Vagina (tissue), 2 donors: ENCODE data around the gene DNAJA2. TPM values are rescaled to one million over a fixed set of nuclear protein-coding genes. Genes with fewer than 3 reads are reported as not detected.

Source experiments
- DNase-seq, 2 donors: peaks; one replicate each; pipeline ENCODE4 v3.0.0-alpha.2; 2017; ENCODE audit errors: extremely low spot score in 2 of 2
- H3K27ac ChIP-seq: fragments of 200-600 bp; sonication (generic); one replicate; pipeline ENCODE4 v1.5.1; 2019
- H3K27me3 ChIP-seq: fragments of 200-600 bp; sonication (generic); one replicate; pipeline ENCODE4 v1.5.1; 2019
- H3K36me3 ChIP-seq, 2 donors: fragments of 200-600 bp; sonication (generic); one replicate each; pipeline ENCODE4 v1.5.1; 2017 to 2019
- H3K4me1 ChIP-seq: fragments of 200-600 bp; sonication (generic); one replicate; pipeline ENCODE4 v1.5.1; 2019
- H3K4me3 ChIP-seq, 2 donors: fragments of 200-600 bp; sonication (generic); 1 replicate in 1 of 2; 2 replicates in 1 of 2; pipeline ENCODE4 v1.5.1; 2016 to 2019
- H3K9me3 ChIP-seq: fragments of 200-600 bp; sonication (generic); one replicate; pipeline ENCODE4 v1.5.1; 2019
- POLR2A ChIP-seq, 2 donors: fragments of 450-650 bp; IDR thresholded peaks; one replicate each; pipeline ENCODE4 v1.6.1; 2017; ENCODE audit warnings: antibody characterized with exemption in 2 of 2, mild to moderate bottlenecking in 2 of 2, moderate library complexity in 2 of 2
- POLR2AphosphoS5 ChIP-seq, 2 donors: sonication (generic); formaldehyde crosslinking; IDR thresholded peaks; one replicate each; pipeline ENCODE4 v1.9.0; 2017; ENCODE audit warnings: antibody characterized with exemption in 2 of 2, mild to moderate bottlenecking in 2 of 2, low read depth in 1 of 2; ENCODE audit not compliant: insufficient read depth in 1 of 2
- intact Hi-C: fragments of 100-400 bp; cut with DNase I; formaldehyde crosslinking; loops from one replicate; pipeline ENCODE4 v1.15.1; 2023
- total RNA-seq: library from RNA; depleted of rRNA; stranded (reverse); fragments of >200 nt; gene quantifications from one replicate; pipeline ENCODE4 v1.2.3, GENCODE V29; 2016
- TF ChIP-seq, protein P1 (sequence below), 3 experiments: fragments of 450-650 bp in 2 of 3; fragments of 200-600 bp in 1 of 3; sonication (generic) in 1 of 3; IDR thresholded peaks; one replicate each; pipeline ENCODE4 v1.5.1; 2017 to 2019; ENCODE audit warnings: antibody characterized with exemption in 3 of 3, mild to moderate bottlenecking in 2 of 3, moderate library complexity in 2 of 3

The DNAJA2 gene
- total RNA-seq, 1 donor from 2014 or later: 38.3 TPM

DNA sequence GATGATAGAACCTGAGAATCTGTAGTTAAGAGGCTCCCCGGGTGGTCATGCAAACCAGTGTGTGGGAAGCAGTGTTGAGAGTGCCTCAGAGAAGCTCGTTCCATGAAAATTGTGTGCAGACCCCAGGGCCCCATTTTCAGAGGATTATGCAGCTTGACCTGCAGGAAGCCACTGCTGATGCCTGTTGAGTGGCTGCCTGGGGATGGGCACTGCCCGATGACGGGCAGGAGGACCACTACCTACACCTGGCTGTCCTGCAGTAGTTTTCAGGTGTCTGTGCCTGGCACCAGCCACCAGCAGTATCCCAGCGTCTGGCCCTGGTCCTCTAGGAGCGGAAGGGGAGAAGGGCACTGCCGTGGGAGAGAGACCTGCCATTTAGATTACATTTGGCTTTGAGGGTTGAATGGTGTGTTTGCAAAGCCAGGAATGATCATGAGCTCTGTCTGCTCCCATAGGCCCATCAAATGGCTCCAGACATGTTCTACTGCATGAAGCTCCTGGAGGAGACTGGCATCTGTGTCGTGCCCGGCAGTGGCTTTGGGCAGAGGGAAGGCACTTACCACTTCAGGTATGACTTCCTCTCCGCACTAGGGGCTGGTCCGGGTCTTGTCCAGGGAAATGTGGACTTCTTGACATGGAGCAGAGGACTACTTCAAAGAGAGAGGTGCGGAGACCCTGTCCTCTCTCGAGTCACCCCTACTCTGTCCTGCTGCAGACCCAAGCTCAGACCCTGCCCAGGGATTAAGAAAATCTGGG, 46.8 kb downstream of the DNAJA2 start:
- Histone ChIP-seq H3K27me3 (no peaks in the 10 kb centered on the region), H3K4me3 (no peak overlapping the region), H3K9me3 (no peaks in the 10 kb centered on the region), H3K4me1 (peaks cover 7% of the 10 kb centered on the region), H3K27ac (no peak overlapping the region), H3K36me3 (no peaks in the 10 kb centered on the region)
- DNase-seq: no peak
- intact Hi-C loops: no loop called here
- TF ChIP-seq POLR2AphosphoS5 (IDR thresholded peaks at IDR 0.05; ENCODE audit: insufficient read depth in 1 of 2, low read depth in 1 of 2) (no peak), POLR2A (IDR thresholded peaks at IDR 0.05) (no peak)
- TF ChIP-seq, protein P1, sequence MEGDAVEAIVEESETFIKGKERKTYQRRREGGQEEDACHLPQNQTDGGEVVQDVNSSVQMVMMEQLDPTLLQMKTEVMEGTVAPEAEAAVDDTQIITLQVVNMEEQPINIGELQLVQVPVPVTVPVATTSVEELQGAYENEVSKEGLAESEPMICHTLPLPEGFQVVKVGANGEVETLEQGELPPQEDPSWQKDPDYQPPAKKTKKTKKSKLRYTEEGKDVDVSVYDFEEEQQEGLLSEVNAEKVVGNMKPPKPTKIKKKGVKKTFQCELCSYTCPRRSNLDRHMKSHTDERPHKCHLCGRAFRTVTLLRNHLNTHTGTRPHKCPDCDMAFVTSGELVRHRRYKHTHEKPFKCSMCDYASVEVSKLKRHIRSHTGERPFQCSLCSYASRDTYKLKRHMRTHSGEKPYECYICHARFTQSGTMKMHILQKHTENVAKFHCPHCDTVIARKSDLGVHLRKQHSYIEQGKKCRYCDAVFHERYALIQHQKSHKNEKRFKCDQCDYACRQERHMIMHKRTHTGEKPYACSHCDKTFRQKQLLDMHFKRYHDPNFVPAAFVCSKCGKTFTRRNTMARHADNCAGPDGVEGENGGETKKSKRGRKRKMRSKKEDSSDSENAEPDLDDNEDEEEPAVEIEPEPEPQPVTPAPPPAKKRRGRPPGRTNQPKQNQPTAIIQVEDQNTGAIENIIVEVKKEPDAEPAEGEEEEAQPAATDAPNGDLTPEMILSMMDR (IDR thresholded peaks at IDR 0.05): no peak

DNA sequence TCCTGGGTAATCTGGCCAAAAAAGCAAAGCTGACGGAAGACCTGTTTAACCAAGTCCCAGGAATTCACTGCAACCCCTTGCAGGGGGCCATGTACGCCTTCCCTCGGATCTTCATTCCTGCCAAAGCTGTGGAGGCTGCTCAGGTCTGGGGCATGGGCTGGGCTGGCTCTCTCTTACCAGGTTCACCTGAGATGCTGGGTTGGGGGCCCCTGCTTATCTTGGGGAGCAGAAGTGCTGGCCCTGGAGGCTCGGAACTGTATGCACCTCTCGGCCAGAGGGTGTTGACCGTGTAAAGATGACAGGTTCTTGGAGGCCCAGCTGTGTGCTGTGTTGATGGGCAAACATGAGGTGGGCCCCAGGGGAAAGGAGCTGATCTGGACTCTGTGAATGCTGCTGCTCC, 49.1 kb downstream of the DNAJA2 start:
- Histone ChIP-seq H3K9me3 (no peaks in the 10 kb centered on the region), H3K4me3 (no peak overlapping the region), H3K27ac (no peak overlapping the region), H3K27me3 (no peaks in the 10 kb centered on the region), H3K4me1 (peaks cover 7% of the 10 kb centered on the region), H3K36me3 (no peaks in the 10 kb centered on the region)
- DNase-seq: no peak
- intact Hi-C loops: no loop called here
- TF ChIP-seq POLR2A (IDR thresholded peaks at IDR 0.05): no peak
- no peak for TF ChIP-seq POLR2AphosphoS5 (IDR thresholded peaks at IDR 0.05; ENCODE audit: insufficient read depth in 1 of 2, low read depth in 1 of 2)
- TF ChIP-seq, protein P1 (IDR thresholded peaks at IDR 0.05): no peak

DNA sequence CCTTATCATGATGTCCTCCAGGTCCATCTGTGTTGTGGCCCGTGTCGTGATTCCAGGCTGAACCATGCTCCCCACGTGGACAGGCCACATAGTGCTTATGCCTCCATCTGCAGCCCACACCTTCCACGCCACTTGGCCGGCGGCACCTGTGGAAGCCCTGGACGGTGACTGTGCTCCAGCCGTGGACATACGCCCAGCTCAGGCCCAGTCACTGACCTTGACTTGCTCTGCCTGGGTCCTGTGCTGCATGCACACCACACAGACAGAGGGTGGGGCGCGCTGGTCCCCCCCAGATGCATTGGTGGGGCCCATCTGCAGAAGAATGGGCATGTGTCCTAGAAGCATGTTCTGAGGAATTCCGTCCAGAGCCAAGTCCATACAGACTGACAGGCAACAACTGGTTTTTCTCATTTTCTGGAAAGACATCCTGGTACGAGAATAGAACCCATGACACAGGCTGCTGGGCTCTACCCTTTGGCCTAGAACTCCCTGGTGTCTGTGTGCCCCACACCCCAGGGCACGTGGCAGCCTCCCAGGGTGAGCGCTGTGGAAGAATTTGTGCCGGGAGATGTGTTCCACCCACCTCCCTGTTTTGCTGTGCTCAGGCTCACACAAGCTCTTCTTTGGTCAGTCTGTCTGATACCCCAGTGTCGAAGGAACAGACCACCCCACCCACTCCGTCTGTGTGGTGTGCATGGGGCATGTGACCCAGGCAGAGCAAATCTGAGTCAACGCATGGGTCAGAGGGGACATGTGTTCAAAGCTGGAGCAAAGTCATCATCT, 49.8 kb downstream of the DNAJA2 start:
- no peaks in the 10 kb centered on the region for H3K27me3 ChIP-seq
- H3K36me3 ChIP-seq: no peaks in the 10 kb centered on the region
- H3K4me3 ChIP-seq: no peak overlapping the region
- no peaks in the 10 kb centered on the region for H3K9me3 ChIP-seq
- H3K27ac ChIP-seq: no peak overlapping the region
- DNase-seq: no peak
- peaks cover 7% of the 10 kb centered on the region for H3K4me1 ChIP-seq
- TF ChIP-seq, protein P1 (IDR thresholded peaks at IDR 0.05): no peak
- TF ChIP-seq POLR2AphosphoS5 (IDR thresholded peaks at IDR 0.05; ENCODE audit: insufficient read depth in 1 of 2, low read depth in 1 of 2): peak in 1 of 2 donors; percentile 25
- intact Hi-C loops: no loop called here

DNA sequence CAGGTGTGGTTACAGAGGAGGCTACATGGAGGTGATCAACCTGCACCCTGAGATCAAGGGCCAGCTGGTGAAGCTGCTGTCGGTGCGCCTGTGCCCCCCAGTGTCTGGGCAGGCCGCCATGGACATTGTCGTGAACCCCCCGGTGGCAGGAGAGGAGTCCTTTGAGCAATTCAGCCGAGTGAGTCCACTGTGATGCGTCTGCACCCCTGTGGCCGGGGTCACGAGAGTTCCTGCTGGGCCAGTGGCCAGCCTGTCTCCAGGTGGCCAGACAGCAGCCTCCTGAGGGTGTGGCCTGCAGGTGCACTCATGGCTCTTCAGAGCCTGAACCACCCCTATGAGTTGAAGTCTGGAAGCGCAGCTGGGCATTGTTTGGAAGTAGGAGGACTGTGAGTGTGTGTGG, 51.2 kb downstream of the DNAJA2 start:
- H3K27ac ChIP-seq: no peak overlapping the region
- H3K9me3 ChIP-seq: no peaks in the 10 kb centered on the region
- H3K27me3 ChIP-seq: no peaks in the 10 kb centered on the region
- TF ChIP-seq POLR2A (IDR thresholded peaks at IDR 0.05): no peak
- TF ChIP-seq POLR2AphosphoS5 (IDR thresholded peaks at IDR 0.05; ENCODE audit: insufficient read depth in 1 of 2, low read depth in 1 of 2): no peak
- TF ChIP-seq, protein P1 (IDR thresholded peaks at IDR 0.05): no peak
- no peaks in the 10 kb centered on the region for H3K36me3 ChIP-seq
- H3K4me3 ChIP-seq: no peak overlapping the region
- intact Hi-C loops: no loop called here
- peaks cover 7% of the 10 kb centered on the region for H3K4me1 ChIP-seq
- no peak for DNase-seq
